ENCODE results near the gene MRAS.

Gene MRAS

GRCh38 chr3:138367326-138367850 is 19.0 kb downstream of the MRAS start:
- WGBS (ENCODE audit: insufficient coverage, insufficient read length) = no CpG with 5 or more reads among the region's 7 CpGs
- no peak for DNase-seq (ENCODE audit: low read depth, low spot score)
- Histone ChIP-seq H3K36me3 (ENCODE audit: control insufficient read depth, insufficient read depth, low read length) (no peaks in the 10 kb centered on the region), H3K27me3 (ENCODE audit: control insufficient read depth, insufficient read depth, low read length) (no peaks in the 10 kb centered on the region), H3K4me1 (ENCODE audit: control insufficient read depth, insufficient read depth, low read length) (no peaks in the 10 kb centered on the region), H3K27ac (ENCODE audit: low read length) (no peak overlapping the region), H3K9me3 (ENCODE audit: control insufficient read depth, insufficient read depth, low read length) (no peaks in the 10 kb centered on the region), H3K4me3 (ENCODE audit: low read length) (no peak overlapping the region)

GRCh38 chr3:138367911-138368310 is 19.5 kb downstream of the MRAS start:
- no peak overlapping the region for H3K4me3 ChIP-seq (ENCODE audit: low read length)
- H3K9me3 ChIP-seq (ENCODE audit: control insufficient read depth, insufficient read depth, low read length) = no peaks in the 10 kb centered on the region
- DNase-seq (ENCODE audit: low read depth, low spot score) = no peak
- no peak overlapping the region for H3K27ac ChIP-seq (ENCODE audit: low read length)
- H3K4me1 ChIP-seq (ENCODE audit: control insufficient read depth, insufficient read depth, low read length) = no peaks in the 10 kb centered on the region
- H3K36me3 ChIP-seq (ENCODE audit: control insufficient read depth, insufficient read depth, low read length) = no peaks in the 10 kb centered on the region
- no CpG with 5 or more reads among the region's 5 CpGs for WGBS (ENCODE audit: insufficient coverage, insufficient read length)
- no peaks in the 10 kb centered on the region for H3K27me3 ChIP-seq (ENCODE audit: control insufficient read depth, insufficient read depth, low read length)

- no CpG with 5 or more reads among the region's 8 CpGs for WGBS (ENCODE audit: insufficient coverage, insufficient read length)
- Histone ChIP-seq H3K27ac (ENCODE audit: low read length) (no peak overlapping the region), H3K9me3 (ENCODE audit: control insufficient read depth, insufficient read depth, low read length) (no peaks in the 10 kb centered on the region), H3K27me3 (ENCODE audit: control insufficient read depth, insufficient read depth, low read length) (no peaks in the 10 kb centered on the region), H3K4me3 (ENCODE audit: low read length) (no peak overlapping the region), H3K4me1 (ENCODE audit: control insufficient read depth, insufficient read depth, low read length) (no peaks in the 10 kb centered on the region), H3K36me3 (ENCODE audit: control insufficient read depth, insufficient read depth, low read length) (no peaks in the 10 kb centered on the region)
- no peak for DNase-seq (ENCODE audit: low read depth, low spot score)
Measured at GRCh38 chr3:138369151-138369900, 20.9 kb downstream of the MRAS start.

GRCh38 chr3:138370321-138370720 is 21.9 kb downstream of the MRAS start:
- Histone ChIP-seq H3K4me3 (ENCODE audit: low read length) (no peak overlapping the region), H3K27me3 (ENCODE audit: control insufficient read depth, insufficient read depth, low read length) (no peaks in the 10 kb centered on the region), H3K36me3 (ENCODE audit: control insufficient read depth, insufficient read depth, low read length) (no peaks in the 10 kb centered on the region), H3K9me3 (ENCODE audit: control insufficient read depth, insufficient read depth, low read length) (no peaks in the 10 kb centered on the region), H3K27ac (ENCODE audit: low read length) (no peak overlapping the region), H3K4me1 (ENCODE audit: control insufficient read depth, insufficient read depth, low read length) (no peaks in the 10 kb centered on the region)
- DNase-seq (ENCODE audit: low read depth, low spot score) = no peak
- no CpG with 5 or more reads among the region's 8 CpGs for WGBS (ENCODE audit: insufficient coverage, insufficient read length)

- DNase-seq (ENCODE audit: low read depth, low spot score) = no peak
- Histone ChIP-seq H3K27ac (ENCODE audit: low read length) (no peak overlapping the region), H3K36me3 (ENCODE audit: control insufficient read depth, insufficient read depth, low read length) (no peaks in the 10 kb centered on the region), H3K4me1 (ENCODE audit: control insufficient read depth, insufficient read depth, low read length) (no peaks in the 10 kb centered on the region), H3K9me3 (ENCODE audit: control insufficient read depth, insufficient read depth, low read length) (no peaks in the 10 kb centered on the region), H3K4me3 (ENCODE audit: low read length) (no peak overlapping the region), H3K27me3 (ENCODE audit: control insufficient read depth, insufficient read depth, low read length) (no peaks in the 10 kb centered on the region)
- no CpG with 5 or more reads among the region's 9 CpGs for WGBS (ENCODE audit: insufficient coverage, insufficient read length)
Measured at GRCh38 chr3:138371070-138371965, 22.9 kb downstream of the MRAS start.

- H3K9me3 ChIP-seq (ENCODE audit: control insufficient read depth, insufficient read depth, low read length) = no peaks in the 10 kb centered on the region
- WGBS (ENCODE audit: insufficient coverage, insufficient read length) = no CpG with 5 or more reads among the region's 7 CpGs
- H3K4me3 ChIP-seq (ENCODE audit: low read length) = no peak overlapping the region
- no peak for DNase-seq (ENCODE audit: low read depth, low spot score)
- no peaks in the 10 kb centered on the region for H3K27me3 ChIP-seq (ENCODE audit: control insufficient read depth, insufficient read depth, low read length)
- H3K4me1 ChIP-seq (ENCODE audit: control insufficient read depth, insufficient read depth, low read length) = no peaks in the 10 kb centered on the region
- no peaks in the 10 kb centered on the region for H3K36me3 ChIP-seq (ENCODE audit: control insufficient read depth, insufficient read depth, low read length)
- H3K27ac ChIP-seq (ENCODE audit: low read length) = no peak overlapping the region
Measured at GRCh38 chr3:138373087-138373735, 24.8 kb downstream of the MRAS start.

- Histone ChIP-seq H3K27me3 (ENCODE audit: control insufficient read depth, insufficient read depth, low read length) (no peaks in the 10 kb centered on the region), H3K36me3 (ENCODE audit: control insufficient read depth, insufficient read depth, low read length) (no peaks in the 10 kb centered on the region), H3K4me1 (ENCODE audit: control insufficient read depth, insufficient read depth, low read length) (no peaks in the 10 kb centered on the region), H3K4me3 (ENCODE audit: low read length) (no peak overlapping the region), H3K27ac (ENCODE audit: low read length) (no peak overlapping the region), H3K9me3 (ENCODE audit: control insufficient read depth, insufficient read depth, low read length) (no peaks in the 10 kb centered on the region)
- no CpG with 5 or more reads among the region's 5 CpGs for WGBS (ENCODE audit: insufficient coverage, insufficient read length)
- DNase-seq (ENCODE audit: low read depth, low spot score) = no peak
Measured at GRCh38 chr3:138373736-138374094, 25.3 kb downstream of the MRAS start.

GRCh38 chr3:138374573-138375134 is 26.3 kb downstream of the MRAS start:
- Histone ChIP-seq H3K4me1 (ENCODE audit: control insufficient read depth, insufficient read depth, low read length) (no peaks in the 10 kb centered on the region), H3K9me3 (ENCODE audit: control insufficient read depth, insufficient read depth, low read length) (no peaks in the 10 kb centered on the region), H3K36me3 (ENCODE audit: control insufficient read depth, insufficient read depth, low read length) (no peaks in the 10 kb centered on the region), H3K27ac (ENCODE audit: low read length) (no peak overlapping the region), H3K27me3 (ENCODE audit: control insufficient read depth, insufficient read depth, low read length) (no peaks in the 10 kb centered on the region), H3K4me3 (ENCODE audit: low read length) (no peak overlapping the region)
- DNase-seq (ENCODE audit: low read depth, low spot score) = no peak
- no CpG with 5 or more reads among the region's 2 CpGs for WGBS (ENCODE audit: insufficient coverage, insufficient read length)

- WGBS (ENCODE audit: insufficient coverage, insufficient read length) = no CpG with 5 or more reads among the region's 4 CpGs
Measured at GRCh38 chr3:138375447-138375846, 27.1 kb downstream of the MRAS start.

GRCh38 chr3:138376663-138377062 is 28.3 kb downstream of the MRAS start:
- no peak overlapping the region for H3K4me3 ChIP-seq (ENCODE audit: low read length)
- no CpG with 5 or more reads among the region's 2 CpGs for WGBS (ENCODE audit: insufficient coverage, insufficient read length)
- no peaks in the 10 kb centered on the region for H3K4me1 ChIP-seq (ENCODE audit: control insufficient read depth, insufficient read depth, low read length)
- no peaks in the 10 kb centered on the region for H3K36me3 ChIP-seq (ENCODE audit: control insufficient read depth, insufficient read depth, low read length)
- H3K9me3 ChIP-seq (ENCODE audit: control insufficient read depth, insufficient read depth, low read length) = no peaks in the 10 kb centered on the region
- H3K27ac ChIP-seq (ENCODE audit: low read length) = no peak overlapping the region
- DNase-seq (ENCODE audit: low read depth, low spot score) = no peak
- H3K27me3 ChIP-seq (ENCODE audit: control insufficient read depth, insufficient read depth, low read length) = no peaks in the 10 kb centered on the region

More at GRCh38 chr3:138375447-138375846, 27.1 kb downstream of the MRAS start:
- DNase-seq (ENCODE audit: low read depth, low spot score) = no peak
- Histone ChIP-seq H3K27ac (ENCODE audit: low read length) (no peak overlapping the region), H3K36me3 (ENCODE audit: control insufficient read depth, insufficient read depth, low read length) (no peaks in the 10 kb centered on the region), H3K4me3 (ENCODE audit: low read length) (no peak overlapping the region), H3K4me1 (ENCODE audit: control insufficient read depth, insufficient read depth, low read length) (no peaks in the 10 kb centered on the region), H3K9me3 (ENCODE audit: control insufficient read depth, insufficient read depth, low read length) (no peaks in the 10 kb centered on the region), H3K27me3 (ENCODE audit: control insufficient read depth, insufficient read depth, low read length) (no peaks in the 10 kb centered on the region)
